HG03045 (cell line): Measurements from ENCODE around the gene LARGE1.

ENCODE experiments used
- ATAC-seq: cut with Tn5 transposase; IDR thresholded peaks from one replicate; pipeline ENCODE4 v1.9.1; 2021; ENCODE audit warnings: mild to moderate bottlenecking, moderate library complexity; ENCODE audit not compliant: unreplicated experiment

The LARGE1 gene

DNA sequence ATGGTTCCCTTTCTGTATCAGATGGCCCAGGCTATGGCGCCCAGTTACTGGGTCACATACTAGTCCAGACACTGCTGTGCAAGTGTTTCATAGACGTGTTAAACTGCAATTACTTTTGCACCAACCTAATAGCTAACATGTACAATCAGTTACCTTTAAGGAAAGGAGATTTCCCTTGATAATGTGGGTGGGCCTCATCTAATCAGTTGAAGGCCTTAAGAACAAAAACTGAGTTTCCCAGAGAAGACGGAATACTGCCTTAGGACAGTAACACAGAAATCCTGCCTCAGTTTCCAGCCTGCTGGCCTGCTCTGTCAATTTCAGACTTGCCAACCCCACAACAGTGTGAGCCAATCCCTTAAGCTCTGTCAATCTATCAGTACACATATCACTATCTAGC lies 632.2 kb downstream of the LARGE1 start:
- no peak for ATAC-seq

DNA sequence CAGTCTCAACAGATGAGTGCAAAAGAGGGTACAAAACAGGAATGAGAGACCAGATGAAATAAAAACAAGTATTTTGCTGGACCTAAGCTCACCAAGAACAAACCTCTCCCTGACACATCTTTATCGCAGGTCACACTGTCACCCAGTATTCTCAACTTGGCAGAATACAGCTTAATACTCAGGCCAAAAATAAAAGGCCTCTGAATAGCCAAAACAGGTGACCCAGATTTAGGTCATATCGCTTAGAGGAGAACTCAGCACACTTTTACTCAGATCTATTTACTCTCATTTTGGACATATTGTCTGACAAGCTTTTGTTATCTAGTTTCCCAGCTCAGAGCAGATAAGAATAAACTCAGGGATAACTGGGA lies 645.2 kb downstream of the LARGE1 start:
- no peak for ATAC-seq

GRCh38 chr22:33274214-33275072 lies 645.8 kb downstream of the LARGE1 start:
- no peak for ATAC-seq

DNA sequence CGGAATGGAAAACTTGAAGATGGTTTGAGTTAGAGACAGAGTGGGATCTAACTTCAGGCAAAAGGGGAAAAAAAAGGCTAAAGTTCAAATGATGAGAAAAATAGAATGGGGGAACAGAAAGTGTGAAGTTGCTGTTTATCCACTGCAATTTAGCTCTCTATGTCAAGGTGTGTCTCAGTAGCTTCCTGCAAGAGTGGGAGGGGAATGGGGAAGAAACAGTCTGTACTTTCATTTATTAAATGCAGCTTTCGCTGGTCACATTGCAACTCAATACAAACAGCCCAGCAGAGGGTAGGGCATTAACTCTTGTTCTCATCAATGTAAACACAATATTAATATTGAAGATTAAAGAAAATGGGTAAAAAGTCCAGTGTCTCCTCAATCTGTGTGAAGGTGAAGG lies 647.4 kb downstream of the LARGE1 start:
- no peak for ATAC-seq

DNA sequence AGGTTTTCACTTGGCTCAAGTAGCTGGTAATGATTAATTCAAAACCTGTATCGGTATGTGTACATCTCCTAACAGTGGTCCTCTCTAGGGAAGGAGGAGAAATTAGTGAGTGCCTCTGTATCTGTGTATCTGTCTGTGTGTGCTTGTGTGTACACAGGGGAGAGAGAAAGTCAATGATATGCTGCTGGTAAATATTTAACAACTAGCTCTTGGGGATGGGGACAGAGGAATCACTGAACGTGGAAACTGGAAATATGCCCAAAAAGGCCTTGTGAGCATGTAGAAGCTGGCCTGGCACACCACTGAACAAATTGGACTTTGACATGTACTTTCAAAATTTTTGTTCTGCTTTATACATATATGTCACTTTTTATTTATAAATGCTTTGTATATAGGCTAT lies 648.1 kb downstream of the LARGE1 start:
- ATAC-seq: no peak

- ATAC-seq: no peak
Measured at GRCh38 chr22:33271390-33272161, 648.7 kb downstream of the LARGE1 start.

DNA sequence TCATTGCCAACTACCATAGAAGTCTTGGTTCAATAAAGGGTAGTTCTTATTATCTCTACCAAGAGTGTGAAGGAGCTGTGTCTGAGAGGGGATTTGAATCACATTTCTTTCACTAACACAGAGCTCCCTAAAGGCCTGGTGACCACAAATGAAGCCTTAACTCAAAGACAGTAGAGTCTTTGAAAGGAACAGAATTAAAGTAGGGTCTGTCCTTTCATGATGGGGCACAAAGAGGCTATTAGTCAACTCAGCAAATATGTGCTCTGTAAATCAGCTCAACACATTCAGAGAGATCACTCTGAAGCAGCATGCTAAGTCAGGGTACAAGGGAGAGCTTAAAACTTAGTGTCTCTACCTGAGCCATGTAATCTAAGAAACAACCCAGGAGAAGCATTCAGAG lies 649.7 kb downstream of the LARGE1 start:
- ATAC-seq: no peak

DNA sequence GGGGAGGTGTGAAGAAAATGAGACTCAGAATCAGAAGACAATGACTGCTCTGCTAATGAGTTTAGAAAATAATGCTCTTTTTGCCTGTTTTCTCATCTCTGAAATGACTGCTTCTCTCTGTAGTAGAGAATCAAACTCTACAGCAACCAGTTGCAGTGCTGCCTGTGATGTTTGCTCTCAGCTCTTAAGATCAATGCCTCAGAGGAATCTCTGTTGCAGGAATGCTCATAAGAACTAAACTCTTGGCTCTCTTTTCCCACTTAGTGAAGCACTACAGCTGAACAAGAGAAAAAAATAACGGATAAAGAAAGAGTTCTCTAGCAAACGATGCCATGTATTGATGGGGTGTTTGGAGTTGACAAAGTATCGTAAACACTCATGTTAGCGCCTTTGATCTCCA lies 658.6 kb downstream of the LARGE1 start:
- no peak for ATAC-seq

GRCh38 chr22:33260498-33260897 lies 659.8 kb downstream of the LARGE1 start:
- ATAC-seq: no peak

GRCh38 chr22:33255791-33256190 lies 664.5 kb downstream of the LARGE1 start:
- no peak for ATAC-seq

GRCh38 chr22:33248948-33249347 lies 671.3 kb downstream of the LARGE1 start:
- ATAC-seq: no peak

GRCh38 chr22:33247758-33248157 lies 672.5 kb downstream of the LARGE1 start:
- no peak for ATAC-seq

- ATAC-seq: no peak
Measured at GRCh38 chr22:33242078-33242477, 678.2 kb downstream of the LARGE1 start.

DNA sequence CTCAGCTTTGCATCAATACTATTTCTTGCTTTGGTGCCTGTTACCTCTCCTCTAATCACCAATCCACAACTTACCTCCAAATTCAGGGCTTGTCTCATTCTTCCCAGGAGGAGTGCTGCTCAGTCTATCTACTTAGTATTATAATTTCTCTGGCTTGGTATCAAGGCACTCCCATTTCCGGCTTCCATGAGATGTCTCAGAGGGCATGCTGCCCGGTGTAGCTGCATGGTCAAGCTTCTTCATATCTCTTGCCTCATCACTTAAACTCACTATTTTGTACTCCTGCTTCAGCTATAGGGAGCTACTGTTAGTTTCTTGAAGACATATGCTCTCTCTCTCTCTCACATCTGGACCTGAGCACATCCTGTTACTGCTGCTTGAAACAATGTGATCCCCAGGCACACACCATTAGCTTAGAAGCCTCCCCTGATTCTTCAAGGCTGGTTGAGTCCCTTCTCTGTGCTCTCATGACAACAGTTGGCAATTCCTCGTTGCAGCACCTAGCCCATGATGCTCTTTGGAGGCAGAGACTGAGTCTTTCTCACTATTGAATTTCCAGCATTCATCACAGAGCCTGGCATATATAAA lies 679.3 kb downstream of the LARGE1 start:
- no peak for ATAC-seq

DNA sequence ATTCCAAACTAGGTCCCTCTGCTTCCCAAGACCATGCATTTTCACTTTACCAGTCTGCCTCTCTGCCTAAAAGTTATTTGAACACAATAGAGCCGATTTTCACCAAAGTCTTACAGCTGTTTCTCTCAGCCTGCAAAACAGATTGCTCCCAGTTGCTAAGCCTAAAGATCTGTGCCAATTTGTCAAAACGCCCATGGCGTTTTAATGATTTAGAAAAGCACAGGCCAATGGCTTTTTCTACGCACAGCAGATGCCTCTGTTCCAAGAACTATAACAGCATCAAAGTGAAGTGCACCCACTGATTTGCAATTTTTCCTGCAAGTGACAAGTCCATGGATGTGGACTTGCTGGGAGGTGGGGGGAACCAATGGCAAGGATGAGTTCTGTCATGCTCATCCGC lies 688.2 kb downstream of the LARGE1 start:
- no peak for ATAC-seq

DNA sequence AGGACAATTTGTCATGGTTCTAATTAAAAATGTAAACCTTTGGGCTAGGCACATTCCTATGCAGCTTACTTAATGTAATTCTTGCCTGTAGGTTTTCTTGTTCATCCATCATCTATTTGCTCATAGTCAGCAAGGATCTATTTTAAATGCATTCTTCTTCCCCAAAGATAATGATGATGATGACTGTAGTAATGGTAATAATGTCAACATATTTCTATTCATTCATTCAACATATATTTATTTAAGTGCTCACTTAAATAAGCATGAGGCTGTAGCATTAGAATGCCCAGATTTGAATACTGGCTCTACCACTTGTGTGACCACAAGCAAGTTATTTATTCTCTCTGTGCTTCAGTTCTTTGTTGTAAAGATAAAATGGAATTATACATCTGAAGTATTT lies 692.5 kb downstream of the LARGE1 start:
- no peak for ATAC-seq

- no peak for ATAC-seq
Measured at GRCh38 chr22:33224841-33225240, 695.4 kb downstream of the LARGE1 start.
